GM19372 (cell line): ENCODE measurements around the gene MAPK1.
"Not testable (repeated sequence)": the region's sequence is repeated elsewhere in the genome, so short reads cannot be mapped to it uniquely, and the experiment has no call there.

Experiments
- ATAC-seq: cut with Tn5 transposase; IDR thresholded peaks from one replicate; pipeline ENCODE4 v1.9.1; 2021; ENCODE audit warnings: mild to moderate bottlenecking, low read depth, moderate library complexity; ENCODE audit not compliant: unreplicated experiment

Gene MAPK1

GRCh38 chr22:21867528-21868266 lies at the start of gene MAPK1:
MAPK1 (minus strand) TSS chr22:21867645; CDS start chr22:21867440, 205 bp downstream.
- peak; percentile 78 for ATAC-seq

GRCh38 chr22:21916309-21916918 lies 49.0 kb upstream of the MAPK1 start:
- ATAC-seq: no peak

- ATAC-seq: no peak
These were observed 48.3 kb upstream of the MAPK1 start for GRCh38 chr22:21915624-21916308.

- ATAC-seq: not testable (repeated sequence)
These were observed 46.7 kb upstream of the MAPK1 start for GRCh38 chr22:21914033-21914642.

- not testable (repeated sequence) for ATAC-seq
These were observed 42.9 kb upstream of the MAPK1 start for GRCh38 chr22:21910367-21910766.

GRCh38 chr22:21909871-21910270 lies 42.4 kb upstream of the MAPK1 start:
- ATAC-seq: no peak

GRCh38 chr22:21907638-21908522 lies 40.4 kb upstream of the MAPK1 start:
- ATAC-seq: no peak

GRCh38 chr22:21905234-21905633 lies 37.8 kb upstream of the MAPK1 start:
- not testable (repeated sequence) for ATAC-seq

GRCh38 chr22:21904250-21904789 lies 36.9 kb upstream of the MAPK1 start:
- ATAC-seq: no peak

GRCh38 chr22:21903283-21903682 lies 35.8 kb upstream of the MAPK1 start:
- ATAC-seq: no peak

GRCh38 chr22:21902296-21903087 lies 35.0 kb upstream of the MAPK1 start:
- no peak for ATAC-seq

GRCh38 chr22:21898354-21898896 lies 31.0 kb upstream of the MAPK1 start:
- ATAC-seq: no peak

GRCh38 chr22:21896951-21897513 lies 29.6 kb upstream of the MAPK1 start:
- no peak for ATAC-seq

- not testable (repeated sequence) for ATAC-seq
These were observed 28.8 kb upstream of the MAPK1 start for GRCh38 chr22:21896275-21896674.

GRCh38 chr22:21894799-21895198 lies 27.4 kb upstream of the MAPK1 start:
- no peak for ATAC-seq

- ATAC-seq: no peak
These were observed 22.0 kb upstream of the MAPK1 start for GRCh38 chr22:21889251-21889990.

- no peak for ATAC-seq
These were observed 20.4 kb upstream of the MAPK1 start for GRCh38 chr22:21887841-21888240.

- ATAC-seq: not testable (repeated sequence)
These were observed 16.5 kb upstream of the MAPK1 start for GRCh38 chr22:21883930-21884329.
